Gastroesophageal sphincter (tissue), 4 donors: ENCODE measurements around the gene CYREN. TPM values are rescaled to one million over a fixed set of nuclear protein-coding genes. Genes with fewer than 3 reads are reported as not detected.

Experiments used
- ATAC-seq: fragments of 150-250 bp; one replicate; pipeline ENCODE4 v1.9.1; 2016; ENCODE audit warnings: mild to moderate bottlenecking, moderate library complexity
- H3K27ac ChIP-seq, 4 donors: fragments of 200-600 bp; sonication (generic) in 3 of 4; 1 replicate in 3 of 4; 2 replicates in 1 of 4; pipeline ENCODE4 v1.5.1; 2016 to 2019
- H3K27me3 ChIP-seq: fragments of 200-600 bp; sonication (generic); one replicate; pipeline ENCODE4 v1.5.1; 2019
- H3K36me3 ChIP-seq, 2 donors: fragments of 200-600 bp; sonication (generic); one replicate each; pipeline ENCODE4 v1.5.1; 2019; ENCODE audit warnings: control low read depth in 1 of 2
- H3K4me1 ChIP-seq, 3 donors: fragments of 200-600 bp; sonication (generic); 1 replicate in 2 of 3; 2 replicates in 1 of 3; pipeline ENCODE4 v1.5.1; 2016 to 2019; ENCODE audit warnings: control low read depth in 2 of 3
- H3K4me3 ChIP-seq, 2 donors: fragments of 200-600 bp; sonication (generic); one replicate each; pipeline ENCODE4 v1.5.1; 2019; ENCODE audit warnings: mild to moderate bottlenecking in 1 of 2, moderate library complexity in 1 of 2
- H3K9me3 ChIP-seq, 3 donors: fragments of 200-600 bp; sonication (generic); one replicate each; pipeline ENCODE4 v1.5.1; 2017 to 2019; ENCODE audit warnings: control low read depth in 2 of 3
- CTCF ChIP-seq, 4 experiments: fragments of 200-600 bp in 2 of 4; fragments of 450-650 bp in 2 of 4; sonication (generic) in 1 of 4; IDR thresholded peaks; one replicate each; pipeline ENCODE4 v1.5.1; 2017 to 2019; ENCODE audit warnings: antibody characterized with exemption in 4 of 4, mild to moderate bottlenecking in 2 of 4, moderate library complexity in 2 of 4
- EP300 ChIP-seq: sonication (generic); formaldehyde crosslinking; IDR thresholded peaks from one replicate; pipeline ENCODE4 v1.6.1; 2017; ENCODE audit warnings: antibody characterized with exemption, mild to moderate bottlenecking
- POLR2A ChIP-seq, 2 donors: fragments of 450-650 bp; IDR thresholded peaks; one replicate each; pipeline ENCODE4 v1.6.1; 2017; ENCODE audit warnings: antibody characterized with exemption in 2 of 2, mild to moderate bottlenecking in 2 of 2, moderate library complexity in 1 of 2
- POLR2AphosphoS5 ChIP-seq: sonication (generic); formaldehyde crosslinking; IDR thresholded peaks from one replicate; pipeline ENCODE4 v1.6.1; 2017; ENCODE audit warnings: antibody characterized with exemption
- WGBS, 2 donors: methylation state at CpG; one replicate each; pipeline ENCODE4 v1.1.5; 2018; ENCODE audit warnings: low coverage in 1 of 2; 5-methylcytosine and 5-hydroxymethylcytosine counted together
- total RNA-seq, 4 donors: library from RNA; depleted of rRNA; stranded (reverse); fragments of >200 nt; gene quantifications; one replicate each; pipeline ENCODE4 v1.1.0, GENCODE V29; 2016

CYREN gene
- total RNA-seq, 4 donors from 2014 or later, result 37.0 to 60.3 (median 49.7) TPM

GRCh38 chr7:135186841-135187253 is 16.3 kb upstream of the CYREN start:
- ATAC-seq, result no peak
- H3K27me3 ChIP-seq, result no peaks in the 10 kb centered on the region
- WGBS, 2 donors, result 65 to 86% methylated on average over 4 to 5 of the region's 12 CpGs
- H3K4me1 ChIP-seq, result peaks cover 0 to 18% (median 3%) of the 10 kb centered on the region in 3 donors
- H3K4me3 ChIP-seq, result no peak overlapping the region
- H3K36me3 ChIP-seq, result peaks cover 0 to 96% of the 10 kb centered on the region in 2 donors
- peaks cover 0 to 19% (median 0%) of the 10 kb centered on the region in 3 donors for H3K9me3 ChIP-seq
- no peak for TF ChIP-seq POLR2AphosphoS5
- TF ChIP-seq CTCF (IDR thresholded peaks at IDR 0.05), result no peak
- TF ChIP-seq EP300, result no peak
- TF ChIP-seq POLR2A (IDR thresholded peaks at IDR 0.05), result no peak
- H3K27ac ChIP-seq, result no peak overlapping the region

GRCh38 chr7:135186261-135186540 is 15.7 kb upstream of the CYREN start:
- 93% methylated on average over 2 of the region's 3 CpGs; no CpG with 5 or more reads in 1 of the 2 donors for WGBS, 2 donors
- TF ChIP-seq EP300 (no peak), CTCF (IDR thresholded peaks at IDR 0.05) (no peak), POLR2AphosphoS5 (no peak), POLR2A (IDR thresholded peaks at IDR 0.05) (no peak)
- no peak for ATAC-seq
- Histone ChIP-seq H3K27ac (no peak overlapping the region), H3K36me3 (peaks cover 0 to 95% of the 10 kb centered on the region in 2 donors), H3K4me1 (peaks cover 0 to 18% (median 3%) of the 10 kb centered on the region in 3 donors), H3K4me3 (no peak overlapping the region), H3K9me3 (peaks cover 0 to 25% (median 0%) of the 10 kb centered on the region in 3 donors), H3K27me3 (no peaks in the 10 kb centered on the region)

- no peak for ATAC-seq
- Histone ChIP-seq H3K27me3 (no peaks in the 10 kb centered on the region), H3K4me3 (no peak overlapping the region), H3K9me3 (peaks cover 0 to 31% (median 0%) of the 10 kb centered on the region in 3 donors), H3K4me1 (peaks cover 0 to 18% (median 3%) of the 10 kb centered on the region in 3 donors), H3K36me3 (peaks cover 0 to 95% of the 10 kb centered on the region in 2 donors), H3K27ac (no peak overlapping the region)
- WGBS, 2 donors, result 92% methylated on average over 5 of the region's 7 CpGs; no CpG with 5 or more reads in 1 of the 2 donors
- no peak for TF ChIP-seq CTCF (IDR thresholded peaks at IDR 0.05)
- TF ChIP-seq EP300, result no peak
- no peak for TF ChIP-seq POLR2A (IDR thresholded peaks at IDR 0.05)
- TF ChIP-seq POLR2AphosphoS5, result no peak
Measured at GRCh38 chr7:135185471-135186260, 15.2 kb upstream of the CYREN start.

GRCh38 chr7:135184254-135184841 is 13.8 kb upstream of the CYREN start:
- Histone ChIP-seq H3K4me1 (peaks cover 0 to 6% (median 2%) of the 10 kb centered on the region in 3 donors), H3K9me3 (peaks cover 0 to 44% (median 0%) of the 10 kb centered on the region in 3 donors), H3K27me3 (no peaks in the 10 kb centered on the region), H3K36me3 (peaks cover 0 to 94% of the 10 kb centered on the region in 2 donors), H3K4me3 (no peak overlapping the region), H3K27ac (no peak overlapping the region)
- TF ChIP-seq POLR2AphosphoS5 (no peak), CTCF (IDR thresholded peaks at IDR 0.05) (no peak), EP300 (no peak), POLR2A (IDR thresholded peaks at IDR 0.05) (no peak)
- WGBS, 2 donors, result 89% methylated on average over 1 of the region's 5 CpGs; no CpG with 5 or more reads in 1 of the 2 donors
- ATAC-seq, result no peak
